DMS53 treated with DMSO at 0.1 percent for 48 hours (cell line): Measurements from ENCODE around the gene CASTOR1.

Experiments
- DNase-seq: peaks from one replicate; lab custom pipeline; 2025; ENCODE audit not compliant: unreplicated experiment; lab: John Stamatoyannopoulos, UW

Gene CASTOR1

DNA sequence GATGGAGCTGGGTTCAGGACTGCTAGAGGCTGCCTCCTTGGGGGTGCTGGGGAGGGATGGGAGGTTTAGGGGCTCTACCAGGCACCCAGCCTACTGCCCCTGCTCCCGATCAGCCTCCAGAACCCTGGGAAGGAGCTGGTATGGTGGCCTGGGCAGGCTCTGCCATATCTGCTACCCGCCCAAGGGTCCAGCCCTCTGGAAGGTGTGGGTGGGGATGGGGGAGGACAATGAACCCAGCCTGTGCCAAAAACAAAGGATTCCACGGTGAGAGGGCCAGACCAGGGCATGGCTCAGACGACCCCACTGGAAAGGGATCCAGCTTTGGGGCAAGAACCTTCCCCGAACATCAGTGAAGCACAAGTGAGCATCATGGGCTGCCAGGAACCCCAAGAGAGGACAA is 3.0 kb downstream of the CASTOR1 start:
- DNase-seq = no peak

DNA sequence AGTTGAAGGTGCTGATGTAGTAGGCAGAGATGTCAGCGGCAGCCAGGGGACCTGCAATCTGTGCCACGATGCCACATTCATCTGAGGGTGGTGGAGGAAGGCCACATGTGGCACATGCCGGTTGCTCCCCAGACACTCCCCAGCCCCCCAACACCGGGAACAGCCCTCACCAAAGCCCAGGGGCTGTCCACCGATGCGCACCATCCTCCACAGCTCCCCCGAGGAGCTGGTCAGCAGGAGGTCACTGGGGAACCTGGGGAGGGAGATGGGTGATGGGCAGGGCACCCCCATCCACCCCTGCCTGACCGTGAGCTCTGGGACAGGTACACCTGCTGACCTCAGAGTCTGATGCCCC is 3.5 kb downstream of the CASTOR1 start:
- no peak for DNase-seq

DNA sequence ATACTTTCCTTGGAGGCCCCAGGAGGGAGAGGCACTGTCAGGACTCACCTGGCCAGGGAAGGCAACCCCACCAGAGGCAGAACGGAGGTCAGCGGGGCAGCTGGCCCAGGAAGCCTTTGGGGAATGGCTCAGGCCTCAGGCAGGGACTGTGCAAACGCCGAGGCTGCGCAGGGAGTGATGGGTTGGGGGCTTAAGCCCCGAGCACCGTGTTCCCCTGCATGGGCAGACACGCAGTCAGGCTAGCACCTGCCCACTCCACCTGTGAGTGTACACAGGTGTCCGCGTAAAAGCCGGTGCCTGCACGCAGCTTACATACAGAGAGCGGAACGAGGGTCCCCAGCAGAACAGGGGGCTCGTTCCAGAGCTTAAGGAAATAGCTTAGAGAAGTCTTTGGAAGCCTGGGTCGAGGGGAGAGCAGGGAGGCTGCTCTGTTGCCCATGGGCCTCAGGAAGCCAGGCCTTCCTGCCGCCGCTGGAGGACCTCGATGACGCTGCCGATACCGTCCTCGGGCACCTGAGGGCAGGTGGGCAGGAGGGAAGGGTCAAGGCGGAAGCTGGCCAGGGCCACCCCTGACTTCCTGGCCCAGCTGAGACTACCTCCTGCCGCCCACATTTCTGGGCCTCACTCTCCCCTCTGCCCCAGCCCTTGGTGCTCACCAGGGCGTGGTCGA is 4.0 kb downstream of the CASTOR1 start:
- no peak for DNase-seq

DNA sequence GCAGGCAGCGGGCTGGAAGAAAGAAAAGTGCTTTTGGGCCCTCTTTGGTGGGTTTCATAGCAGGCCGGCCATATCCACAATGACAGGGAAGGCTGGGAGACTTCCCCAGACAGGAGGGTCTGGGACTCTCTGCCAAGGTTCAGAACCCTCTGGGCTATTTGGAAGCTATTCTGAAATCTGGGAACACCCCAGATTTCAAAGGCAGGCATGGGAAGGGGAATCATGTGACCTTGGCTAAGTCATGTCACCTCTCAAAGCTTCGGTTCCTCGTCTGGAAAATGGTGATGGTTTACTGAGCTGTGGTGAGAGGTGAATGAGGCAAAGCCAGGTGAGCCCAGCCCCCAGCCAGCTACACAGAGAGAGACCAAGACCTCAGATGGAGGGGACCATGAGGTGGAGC is 4.6 kb downstream of the CASTOR1 start:
- DNase-seq = no peak

DNA sequence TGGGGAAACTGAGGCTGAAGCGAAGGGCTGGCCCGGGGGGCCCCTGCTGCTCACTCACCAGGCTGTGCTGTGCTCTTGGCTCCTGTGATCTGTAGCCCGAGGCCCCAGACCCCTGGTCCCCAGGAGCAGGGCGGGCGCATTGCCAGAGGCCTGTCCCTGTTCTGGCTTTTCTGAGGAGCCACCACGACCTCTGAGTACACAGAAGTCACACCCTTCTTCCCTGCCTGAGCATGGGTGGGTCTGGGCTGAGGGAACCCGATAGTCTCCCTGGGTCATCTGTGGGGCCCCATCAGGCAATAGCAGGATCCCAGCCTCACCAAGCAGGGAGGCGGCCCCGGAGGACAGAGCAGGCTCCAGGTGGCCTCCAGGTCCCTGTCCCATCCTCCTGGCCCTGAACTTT is 5.1 kb downstream of the CASTOR1 start:
- DNase-seq = no peak

DNA sequence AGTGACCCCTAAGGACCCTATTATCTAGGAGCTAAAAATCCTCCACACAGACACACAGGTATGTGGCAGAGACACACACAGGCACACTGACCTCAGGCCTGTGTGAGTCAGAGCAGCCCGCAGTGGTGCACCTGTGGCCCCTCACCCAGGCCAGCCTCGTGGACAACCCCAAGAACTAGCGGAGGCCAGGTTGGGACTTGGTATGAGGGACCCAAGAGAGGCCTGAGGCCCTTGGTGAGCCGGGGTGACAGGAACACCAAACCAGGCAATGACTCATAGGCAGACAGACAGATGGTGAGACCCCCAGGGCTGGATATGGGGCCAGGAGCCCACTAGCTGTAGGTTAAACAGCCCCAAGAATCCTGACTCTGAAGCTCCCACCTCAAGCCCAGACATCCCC is 6.0 kb downstream of the CASTOR1 start:
- DNase-seq = no peak

DNA sequence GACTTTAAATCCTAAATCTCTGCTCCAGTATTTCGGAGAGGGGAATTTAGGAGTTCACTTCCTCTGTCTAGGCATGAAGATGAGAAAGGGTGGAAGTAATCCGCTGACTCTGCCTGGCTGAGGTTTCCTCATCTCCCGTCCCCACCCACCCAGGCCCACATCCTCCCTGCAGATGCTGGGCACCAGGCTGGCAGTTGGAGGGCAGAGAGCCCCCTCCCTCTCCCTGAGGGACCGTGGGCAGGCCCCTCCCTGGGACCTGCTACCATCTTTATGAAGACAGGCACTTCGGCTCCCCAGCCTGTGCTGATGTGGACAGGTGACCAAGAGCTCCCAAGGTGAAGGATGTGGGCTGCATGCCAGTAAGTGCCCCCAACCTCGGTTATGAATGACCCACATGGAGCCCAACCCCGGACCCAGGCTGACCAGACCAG is 6.7 kb downstream of the CASTOR1 start:
- no peak for DNase-seq

DNA sequence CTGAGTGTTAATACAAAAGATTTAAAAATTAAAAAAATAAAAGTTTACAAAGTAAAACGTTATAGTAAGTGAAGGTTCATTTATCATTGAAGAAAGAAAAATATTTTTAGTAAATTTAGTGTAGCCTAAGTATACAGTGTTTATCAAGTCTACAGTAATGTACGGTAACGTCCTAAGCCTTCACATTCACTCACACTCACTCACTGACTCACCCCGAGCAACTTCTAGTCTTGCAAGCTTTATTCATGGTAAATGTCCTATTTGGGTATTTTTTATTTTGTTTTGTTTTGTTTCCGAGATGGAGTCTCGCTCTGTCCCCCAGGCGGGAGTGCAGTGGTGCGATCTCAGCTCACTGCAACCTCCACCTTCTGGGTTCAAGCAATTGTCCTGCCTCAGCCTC is 8.8 kb downstream of the CASTOR1 start:
- DNase-seq = no peak

DNA sequence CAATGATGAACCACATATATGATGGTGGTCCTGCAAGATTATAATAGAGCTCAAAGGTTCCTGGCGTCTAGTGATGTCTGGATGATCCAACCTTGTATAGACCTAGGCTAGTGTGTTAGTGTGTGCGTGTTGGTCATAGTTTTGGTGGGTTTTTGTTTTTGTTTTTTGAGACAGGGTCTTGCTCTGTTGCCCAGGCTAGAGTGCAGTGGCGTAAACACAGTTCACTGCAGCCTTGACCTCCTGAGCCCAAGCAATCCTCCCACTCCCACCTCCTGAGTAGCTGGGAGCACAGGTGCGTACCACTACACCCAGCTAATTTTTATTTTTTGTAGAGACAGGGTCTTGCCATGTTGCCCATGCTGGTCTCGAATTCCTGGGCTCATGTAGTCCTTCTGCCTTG is 9.4 kb downstream of the CASTOR1 start:
- DNase-seq = no peak

DNA sequence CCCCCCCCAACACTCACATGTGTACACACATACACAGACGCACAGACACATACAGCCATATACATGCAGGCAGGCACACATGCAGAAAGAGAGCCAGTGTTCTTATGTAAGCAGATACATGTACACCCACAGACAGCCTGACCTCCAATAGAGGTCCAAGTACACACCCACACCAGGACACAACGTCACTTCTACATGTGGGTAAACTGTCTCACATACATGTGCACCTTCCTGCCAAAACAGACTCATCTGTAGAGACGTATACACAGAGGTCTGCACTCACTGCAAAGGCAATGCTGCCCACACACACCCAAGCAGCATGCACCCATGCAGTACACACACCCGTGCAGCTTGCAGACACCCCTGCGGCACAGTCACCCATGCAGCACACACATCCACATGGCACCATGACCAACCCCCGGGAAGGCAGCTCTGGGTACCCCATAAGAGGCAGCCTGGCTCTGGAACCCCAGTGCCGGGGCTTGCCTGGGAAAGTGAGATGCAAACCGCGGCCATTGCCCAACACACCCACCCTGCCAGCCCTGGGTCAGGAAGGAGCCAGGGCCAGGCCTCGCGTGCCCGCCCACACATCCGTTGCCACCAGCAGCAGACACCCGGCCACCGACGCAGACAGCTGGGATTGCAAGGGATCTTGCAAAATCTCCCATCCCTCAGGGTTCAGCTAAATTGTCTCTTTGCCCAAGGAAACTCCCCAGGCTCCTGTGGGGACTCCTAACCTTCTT is 10.1 kb downstream of the CASTOR1 start:
- DNase-seq = no peak

DNA sequence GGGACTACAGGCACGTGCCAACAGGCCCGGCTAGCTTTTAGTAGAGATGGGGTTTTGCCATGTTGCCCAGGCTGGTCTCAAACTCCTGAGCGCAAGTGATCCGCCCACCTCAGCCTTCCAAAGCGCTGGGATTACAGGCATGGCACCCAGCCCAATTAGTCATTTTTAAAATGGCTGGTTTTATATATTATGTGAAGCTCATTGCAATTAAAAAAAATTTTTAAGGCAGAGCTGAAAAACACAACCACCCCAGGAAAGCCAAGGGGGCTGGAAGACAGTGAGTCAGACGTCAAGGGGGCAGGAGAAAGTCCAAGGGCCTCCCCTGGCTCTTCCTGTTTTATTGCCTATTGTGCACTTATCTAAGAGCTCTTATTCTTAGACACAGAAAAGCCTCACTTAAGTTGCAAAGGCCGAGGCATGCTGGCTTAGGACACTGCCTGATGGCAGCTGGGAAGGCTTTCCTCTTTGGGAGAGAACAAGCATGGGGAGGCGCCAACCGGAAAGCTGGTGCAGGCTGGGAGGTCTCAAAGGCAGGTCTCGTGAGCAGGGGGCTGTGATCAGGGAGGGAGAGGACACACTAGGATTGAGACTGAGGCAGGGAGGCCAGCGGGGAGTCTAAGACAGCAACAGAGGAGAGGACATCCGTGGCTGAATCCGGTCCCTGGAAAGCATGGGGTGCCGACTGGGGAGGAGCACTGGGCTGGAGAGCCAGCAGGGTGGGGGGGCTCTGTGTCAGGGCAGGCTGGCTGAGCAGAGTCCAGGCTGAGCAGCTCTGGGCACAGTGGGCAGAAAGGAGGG is 11.6 kb downstream of the CASTOR1 start:
- DNase-seq = no peak

DNA sequence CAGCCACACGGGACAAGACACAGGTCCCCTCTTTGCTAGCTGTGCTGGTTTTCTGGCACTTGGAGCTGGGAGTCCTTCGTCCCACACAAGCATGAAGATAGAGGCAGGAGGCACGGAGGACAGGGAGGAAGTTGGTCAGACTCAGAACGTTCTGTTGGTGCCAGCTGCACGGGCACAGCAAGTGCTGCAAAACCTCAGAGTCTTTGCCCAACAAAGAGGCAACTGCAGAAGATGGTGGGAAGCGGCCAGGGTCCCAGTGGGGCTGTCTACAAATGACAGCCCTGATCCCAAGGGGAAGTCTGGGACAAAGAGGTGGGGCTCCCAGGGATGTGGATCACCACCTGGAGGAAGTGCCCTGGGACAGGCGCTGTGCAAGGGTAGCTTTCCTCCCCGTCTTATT is 13.3 kb downstream of the CASTOR1 start:
- no peak for DNase-seq

DNA sequence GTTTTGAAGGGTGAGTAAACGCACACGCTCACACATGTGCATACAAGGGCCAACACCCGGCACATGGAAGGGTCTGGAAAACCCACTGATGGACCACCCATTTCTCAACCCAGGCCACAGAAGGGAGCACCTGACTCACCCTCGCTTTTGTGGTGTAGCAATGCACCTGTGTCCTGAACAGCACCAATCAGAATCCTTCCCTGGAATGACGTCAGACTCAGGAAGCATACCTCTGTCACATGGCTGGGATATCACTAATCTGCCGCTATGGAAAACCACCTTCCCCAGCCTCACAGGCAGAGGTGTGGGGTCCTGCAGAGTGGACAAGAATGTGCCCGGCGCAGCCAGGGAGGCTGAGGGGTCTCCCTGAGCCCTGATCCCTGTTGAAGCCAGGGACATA is 13.7 kb downstream of the CASTOR1 start:
- no peak for DNase-seq

DNA sequence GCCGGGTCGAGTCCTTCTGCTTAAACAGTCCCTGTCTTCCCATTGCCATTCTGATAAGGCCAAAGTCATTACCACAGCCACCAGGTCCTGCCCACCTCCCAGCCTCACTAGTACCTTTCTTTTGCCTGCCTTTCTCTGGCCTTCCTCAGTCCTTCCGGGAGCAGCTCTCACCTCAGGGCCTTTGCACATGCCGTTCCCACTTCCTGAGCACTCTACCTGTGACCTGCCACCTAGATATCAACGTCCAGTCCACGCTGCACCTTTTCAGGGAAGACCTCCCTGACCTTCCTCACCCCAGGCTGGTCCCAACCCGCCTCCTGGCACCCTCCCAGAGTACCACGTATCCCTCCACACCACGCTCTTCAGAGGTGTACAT is 14.9 kb downstream of the CASTOR1 start:
- no peak for DNase-seq

DNA sequence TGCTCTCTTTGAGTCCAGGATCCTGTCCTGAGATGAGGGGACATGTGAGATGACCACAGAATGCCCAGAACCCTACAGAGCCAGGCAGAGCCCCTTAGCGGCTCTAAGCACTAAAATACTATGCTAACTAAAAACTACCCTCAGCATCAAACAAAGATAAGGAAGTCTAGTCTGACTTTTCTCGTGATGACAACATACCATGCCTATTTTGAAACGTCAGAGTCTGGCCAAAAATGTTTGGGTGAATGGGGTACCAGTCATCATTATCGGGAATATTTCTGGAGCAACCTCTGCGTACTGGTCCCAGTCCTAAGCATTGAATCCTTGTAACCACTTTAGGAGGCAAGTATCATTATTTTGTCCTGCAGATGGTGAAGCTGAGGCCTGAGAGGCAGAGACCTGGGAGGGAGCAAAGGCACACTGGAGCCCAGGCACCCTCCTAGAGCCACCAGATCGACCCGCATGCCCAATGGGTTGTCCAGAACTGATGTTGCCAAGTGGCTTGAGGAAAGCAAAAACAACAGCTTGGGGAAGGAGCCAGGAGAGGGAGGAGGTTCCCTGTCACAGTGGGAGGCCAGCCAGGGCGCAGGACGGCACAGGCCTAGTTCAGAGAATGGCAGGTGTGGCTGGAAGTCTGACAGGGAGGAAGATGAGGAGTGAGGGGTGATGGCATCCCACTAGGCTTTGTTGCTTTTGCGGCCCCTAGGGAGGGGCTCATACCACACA is 15.4 kb downstream of the CASTOR1 start:
- no peak for DNase-seq

DNA sequence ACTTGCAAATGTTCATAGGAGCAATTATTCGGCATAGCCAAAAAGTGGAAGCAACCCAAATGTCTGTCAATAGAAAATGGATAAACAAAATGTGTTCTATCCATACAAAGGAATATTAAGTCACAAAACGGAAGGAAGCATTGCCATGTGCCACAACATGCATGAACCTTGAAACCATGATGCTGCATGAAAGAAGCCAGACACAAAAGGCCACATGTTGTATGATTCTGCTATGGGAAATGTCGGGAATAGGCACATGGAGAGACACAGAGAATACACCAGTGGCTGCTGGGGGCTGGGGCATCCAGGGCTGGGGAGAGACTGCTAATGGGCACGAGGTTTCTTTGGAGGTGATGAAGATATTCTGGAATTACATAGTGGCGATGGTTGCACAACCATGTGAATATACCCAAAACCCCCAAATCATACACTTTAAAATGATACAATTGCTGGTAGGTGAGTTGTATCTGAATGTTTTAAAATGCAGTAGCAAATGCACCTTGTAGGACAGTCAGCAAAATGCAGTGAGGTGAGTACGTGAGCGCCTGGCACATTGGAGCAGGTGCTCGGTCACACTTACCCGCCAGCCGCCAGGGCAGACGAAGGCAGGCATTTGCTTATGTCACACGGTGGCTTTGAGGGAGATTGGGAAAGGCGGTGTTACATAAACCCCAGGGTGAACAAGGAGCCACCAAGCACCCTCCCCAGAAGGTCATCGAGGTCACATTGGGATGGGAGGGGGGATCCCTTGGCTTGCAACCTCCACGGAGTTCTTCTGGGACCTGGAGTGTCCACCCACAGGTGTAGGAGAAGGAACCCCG is 16.3 kb downstream of the CASTOR1 start:
- DNase-seq = no peak

DNA sequence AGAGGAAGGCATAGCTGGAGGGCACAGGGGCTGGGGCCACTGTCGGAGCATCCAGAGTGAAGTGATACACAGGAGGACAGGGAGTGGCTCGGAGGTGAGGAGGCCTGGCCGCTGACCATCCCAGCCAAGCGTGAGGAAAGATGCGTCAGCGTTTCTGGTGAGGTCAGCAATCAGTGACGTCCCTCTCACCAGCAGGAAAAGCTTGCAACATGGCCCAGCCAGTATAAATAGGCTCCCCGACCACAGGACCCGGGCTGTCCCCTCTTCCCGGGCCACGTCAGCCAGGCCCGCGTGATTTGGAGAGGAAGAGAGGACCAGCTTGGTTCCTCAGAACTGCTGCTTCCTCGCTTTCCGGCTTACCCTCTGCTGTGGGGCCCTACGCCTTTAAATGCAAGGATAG is 18.5 kb downstream of the CASTOR1 start:
- no peak for DNase-seq

DNA sequence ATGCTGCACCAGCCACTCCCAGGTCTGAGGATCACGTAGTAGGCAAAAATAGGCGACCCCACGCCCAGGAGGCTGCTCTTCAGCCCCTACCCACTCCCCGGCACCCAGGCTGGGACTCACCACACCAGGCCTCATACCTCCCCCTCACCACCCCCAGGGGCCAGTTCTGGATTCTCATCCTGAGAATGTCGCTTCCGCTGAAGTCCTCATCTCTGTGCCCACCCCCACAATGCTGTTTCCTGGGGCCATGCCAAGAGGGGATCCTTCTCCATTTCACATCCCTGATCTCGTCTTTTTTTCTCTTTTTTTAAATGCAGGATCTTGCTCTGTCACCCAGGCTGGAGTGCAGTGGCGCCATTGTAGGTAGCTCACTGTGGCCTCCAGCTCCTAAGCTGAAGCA is 21.0 kb downstream of the CASTOR1 start:
- DNase-seq = no peak

DNA sequence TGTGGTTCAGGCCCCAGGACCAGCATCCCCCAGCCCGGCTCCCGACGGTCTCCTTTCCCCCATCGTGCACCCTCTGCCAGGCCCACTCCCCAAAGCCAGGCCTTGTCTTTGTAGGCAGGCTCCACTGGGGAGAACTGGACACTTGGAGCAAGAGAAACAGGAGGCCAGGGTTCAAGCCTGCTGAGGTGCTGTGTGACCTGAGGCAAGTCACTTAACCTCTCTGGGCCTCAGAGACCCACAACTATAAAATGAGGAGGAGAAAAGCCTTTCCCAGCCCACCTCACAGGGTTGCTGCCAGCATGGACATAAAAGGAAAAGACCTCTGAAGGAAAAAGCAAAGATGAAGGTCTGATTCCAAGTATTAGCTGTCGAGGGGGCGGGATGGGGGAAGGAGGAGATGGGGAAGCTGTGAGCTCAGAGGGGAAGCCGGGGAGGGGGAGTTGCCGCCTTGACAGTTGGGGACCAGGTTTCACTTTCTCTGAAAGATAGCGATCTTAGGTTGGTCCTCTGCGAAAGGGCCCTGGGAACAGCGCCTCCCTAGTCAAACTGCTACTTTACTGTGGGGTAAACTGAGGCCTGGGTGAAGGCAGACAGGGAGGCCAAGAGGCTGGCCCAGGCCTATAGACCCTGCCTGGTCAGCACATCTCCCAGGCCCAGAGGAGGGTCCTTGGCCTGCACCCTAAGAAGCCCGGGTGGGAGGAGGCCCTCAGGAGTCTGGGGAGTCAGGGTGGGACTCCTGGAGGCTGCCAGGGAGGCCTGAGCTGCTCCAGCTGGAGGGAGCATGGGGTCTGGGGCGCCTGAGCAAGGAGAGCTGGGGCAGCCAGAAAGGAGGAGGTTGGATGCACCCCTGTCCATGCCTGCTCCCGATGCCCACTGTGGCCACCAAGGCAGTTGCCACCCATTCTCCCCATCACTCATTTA is 21.7 kb downstream of the CASTOR1 start:
- DNase-seq = no peak
